A549 (cell line): ENCODE measurements around the gene SZT2.

Source experiments
- CEBPB ChIP-seq, 2 experiments: fragments of >200 bp in 1 of 2; sonication (Bioruptor Twin) in 1 of 2; formaldehyde crosslinking in 1 of 2; IDR thresholded peaks; 2 replicates each; pipeline ENCODE4 v1.6.1; 2012 to 2016
- CHD2 ChIP-seq: fragments of 150-350 bp; IDR thresholded peaks from 2 replicates; pipeline ENCODE4 v1.6.1; 2014; ENCODE audit warnings: low read length; ENCODE audit not compliant: partially characterized antibody
- CTCF ChIP-seq: fragments of >200 bp; sonication (Bioruptor Twin); formaldehyde crosslinking; IDR thresholded peaks from 3 replicates; pipeline ENCODE4 v1.5.1; 2016
- EP300 ChIP-seq, 2 experiments: fragments of >200 bp; sonication (Bioruptor Twin); formaldehyde crosslinking; IDR thresholded peaks; 2 replicates in 1 of 2; 3 replicates in 1 of 2; pipeline ENCODE4 v1.6.1; 2016 to 2017
- JUN ChIP-seq, 2 experiments: fragments of >200 bp; sonication (Bioruptor Twin); formaldehyde crosslinking; IDR thresholded peaks; 2 replicates in 1 of 2; 3 replicates in 1 of 2; pipeline ENCODE4 v1.6.1; 2016 to 2017
- MAX ChIP-seq: IDR thresholded peaks from 2 replicates; pipeline ENCODE4 v1.6.1; 2012
- NFE2L2 ChIP-seq: fragments of 150-350 bp; conservative IDR thresholded peaks from 2 replicates; pipeline ENCODE4 v1.6.1; 2014; ENCODE audit warnings: low read length
- POLR2A ChIP-seq: IDR thresholded peaks from 2 replicates; pipeline ENCODE4 v1.6.1; 2012; ENCODE audit warnings: mild to moderate bottlenecking, low read length
- REST ChIP-seq: fragments of 200-600 bp; sonication (generic); IDR thresholded peaks from 2 replicates; pipeline ENCODE4 v1.6.1; 2016; ENCODE audit warnings: antibody characterized with exemption, mild to moderate bottlenecking, moderate library complexity

- no peak for TF ChIP-seq POLR2A
- no peak for TF ChIP-seq CHD2
- TF ChIP-seq EP300 (IDR thresholded peaks at IDR 0.05) = no peak
- TF ChIP-seq CTCF = no peak
- no peak for TF ChIP-seq REST
- no peak for TF ChIP-seq NFE2L2
- no peak for TF ChIP-seq JUN (IDR thresholded peaks at IDR 0.05)
- TF ChIP-seq CEBPB (IDR thresholded peaks at IDR 0.05) = no peak
- no peak for TF ChIP-seq MAX
Measured at GRCh38 chr1:43365678-43366077, 24.0 kb upstream of the SZT2 start.
